ENCODE data around the gene MRTFA.

DNA sequence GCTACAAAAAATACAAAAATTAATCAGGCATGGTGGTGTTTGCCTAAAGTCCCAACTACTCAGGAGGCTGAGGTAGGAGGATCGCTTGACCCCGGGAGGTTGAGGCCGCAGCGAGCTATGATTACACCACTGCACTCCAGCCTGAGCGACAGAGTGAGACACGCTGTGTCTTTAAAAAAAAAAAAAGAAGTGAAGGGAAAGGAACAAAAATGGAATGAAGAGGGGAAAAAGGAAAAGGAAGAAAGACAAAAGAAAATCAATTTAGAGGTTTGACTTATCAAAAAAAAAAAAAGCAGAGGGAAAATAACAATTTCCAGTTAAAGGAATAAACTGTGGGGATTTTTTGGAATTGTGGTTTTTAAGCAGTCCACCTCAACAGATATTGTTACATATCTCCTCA, 36.8 kb downstream of the MRTFA start:
- TF ChIP-seq, protein P1, sequence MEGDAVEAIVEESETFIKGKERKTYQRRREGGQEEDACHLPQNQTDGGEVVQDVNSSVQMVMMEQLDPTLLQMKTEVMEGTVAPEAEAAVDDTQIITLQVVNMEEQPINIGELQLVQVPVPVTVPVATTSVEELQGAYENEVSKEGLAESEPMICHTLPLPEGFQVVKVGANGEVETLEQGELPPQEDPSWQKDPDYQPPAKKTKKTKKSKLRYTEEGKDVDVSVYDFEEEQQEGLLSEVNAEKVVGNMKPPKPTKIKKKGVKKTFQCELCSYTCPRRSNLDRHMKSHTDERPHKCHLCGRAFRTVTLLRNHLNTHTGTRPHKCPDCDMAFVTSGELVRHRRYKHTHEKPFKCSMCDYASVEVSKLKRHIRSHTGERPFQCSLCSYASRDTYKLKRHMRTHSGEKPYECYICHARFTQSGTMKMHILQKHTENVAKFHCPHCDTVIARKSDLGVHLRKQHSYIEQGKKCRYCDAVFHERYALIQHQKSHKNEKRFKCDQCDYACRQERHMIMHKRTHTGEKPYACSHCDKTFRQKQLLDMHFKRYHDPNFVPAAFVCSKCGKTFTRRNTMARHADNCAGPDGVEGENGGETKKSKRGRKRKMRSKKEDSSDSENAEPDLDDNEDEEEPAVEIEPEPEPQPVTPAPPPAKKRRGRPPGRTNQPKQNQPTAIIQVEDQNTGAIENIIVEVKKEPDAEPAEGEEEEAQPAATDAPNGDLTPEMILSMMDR (IDR thresholded peaks at IDR 0.05), result no peak
- no peak for TF ChIP-seq POLR2A (IDR thresholded peaks at IDR 0.05)

Data from lower leg skin (tissue), 3 donors.